ENCODE data around the gene TECPR2.
"Not testable (repeated sequence)": the region's sequence is repeated elsewhere in the genome, so short reads cannot be mapped to it uniquely, and the experiment has no call there.

TECPR2 gene

GRCh38 chr14:102511538-102511937 lies 148.8 kb downstream of the TECPR2 start:
- DNase-seq: no peak

- DNase-seq: no peak
Observed at GRCh38 chr14:102512793-102513300, 150.1 kb downstream of the TECPR2 start.

- DNase-seq: no peak
Observed at GRCh38 chr14:102513899-102514772, 151.4 kb downstream of the TECPR2 start.

GRCh38 chr14:102514987-102515733 lies 152.4 kb downstream of the TECPR2 start:
- DNase-seq: no peak

DNA sequence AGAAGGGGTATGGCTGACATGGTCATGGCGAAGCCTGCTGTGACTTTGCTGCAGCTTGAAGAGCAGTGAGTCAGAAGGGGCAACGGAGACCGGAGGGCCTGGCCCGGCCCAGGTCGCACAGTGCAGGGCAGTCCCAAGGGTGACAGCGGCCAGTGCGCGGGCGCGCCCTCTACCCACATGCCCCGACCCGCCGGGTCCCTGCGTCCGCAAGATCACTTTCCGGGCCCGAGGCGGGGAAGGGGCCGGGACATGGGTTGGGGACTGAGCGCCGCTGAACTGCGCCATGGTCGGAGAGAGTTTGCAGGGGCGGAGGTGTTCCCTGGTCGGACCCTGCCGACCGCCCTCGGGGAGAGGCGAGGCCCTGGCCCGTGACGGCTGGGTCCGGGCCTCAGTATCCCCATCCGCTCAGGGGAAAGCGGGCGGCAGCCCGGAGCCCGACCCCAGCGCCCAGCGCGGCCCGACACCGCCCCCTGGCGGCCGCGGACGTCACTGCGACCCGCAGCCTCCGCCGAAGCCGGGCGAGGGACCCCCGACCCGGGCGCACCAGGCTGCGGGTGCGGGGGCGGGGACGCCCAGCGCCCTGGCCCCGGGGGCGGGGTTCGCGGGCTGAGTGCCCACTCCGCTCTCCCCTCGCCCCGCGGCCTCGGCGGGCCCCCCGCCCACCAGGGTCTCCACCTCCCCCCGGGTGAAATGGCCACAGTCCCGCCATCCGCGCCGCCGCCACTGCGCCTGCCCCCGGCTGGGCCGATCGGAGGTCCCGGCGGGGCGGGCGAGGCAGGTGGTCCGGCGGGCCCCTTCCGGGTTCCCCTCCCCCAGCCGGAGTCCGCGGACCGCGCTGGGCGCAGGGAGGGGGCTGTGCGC lies 154.0 kb downstream of the TECPR2 start:
- no peak for DNase-seq

DNA sequence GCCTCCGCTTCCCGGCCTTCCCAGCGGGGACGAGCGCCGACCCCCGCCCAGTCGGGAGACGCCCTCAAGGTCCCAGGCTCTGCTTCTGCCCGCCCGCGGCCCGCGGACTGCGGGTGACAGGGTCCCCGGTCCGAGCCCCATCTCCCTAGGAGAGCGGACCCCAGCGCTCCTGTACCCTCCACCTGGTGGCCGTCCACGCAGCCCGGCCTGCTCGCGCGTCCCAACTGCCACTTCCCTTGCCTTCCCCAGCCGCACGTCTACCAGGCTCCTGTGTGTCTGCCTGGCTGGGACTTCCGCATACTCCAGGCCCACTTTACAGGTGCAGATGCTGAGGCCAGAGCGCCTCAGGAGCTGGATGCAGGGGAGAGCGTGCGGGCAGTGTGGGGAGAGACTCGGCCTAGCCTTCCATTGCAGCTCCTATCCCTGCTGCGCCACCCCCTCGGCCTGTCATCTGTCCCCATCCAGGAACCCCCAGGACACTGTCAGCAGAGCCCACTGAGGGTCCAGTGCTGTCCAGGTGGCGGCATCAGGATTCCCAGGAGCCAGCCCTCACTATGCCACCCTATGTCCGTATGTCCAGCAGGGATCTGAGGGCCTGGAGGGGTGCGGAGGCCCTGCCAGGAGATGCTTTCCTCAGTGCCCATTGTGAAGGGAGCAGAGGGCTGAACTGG lies 154.8 kb downstream of the TECPR2 start:
- no peak for DNase-seq

DNA sequence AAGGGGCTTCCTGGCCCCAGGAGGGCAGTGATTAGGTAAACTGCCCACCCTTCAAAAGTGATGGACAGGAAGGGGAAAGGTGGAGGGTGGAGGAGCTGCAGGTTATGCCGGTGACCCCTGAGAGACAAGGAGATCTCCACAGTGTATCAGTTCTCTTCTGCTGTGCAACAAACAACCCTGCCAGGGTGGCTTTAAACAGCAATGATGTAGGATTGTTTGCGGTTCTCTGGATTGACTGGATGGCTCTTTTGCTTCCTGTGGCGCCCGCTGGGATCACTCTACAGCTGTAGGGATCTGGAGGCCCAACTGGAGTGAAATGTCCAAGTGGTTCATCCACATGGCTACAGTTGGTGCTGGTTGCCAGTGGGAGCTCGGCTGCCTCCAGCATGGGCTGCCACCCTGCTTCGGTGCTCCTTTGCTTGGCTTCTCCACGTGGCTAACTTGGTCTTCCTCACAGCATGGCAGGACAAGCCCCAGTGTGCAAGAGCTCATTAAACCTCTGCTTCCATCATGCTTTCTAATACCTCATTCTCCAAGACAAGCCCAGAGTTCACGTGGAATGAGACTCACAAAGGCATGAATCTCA lies 155.4 kb downstream of the TECPR2 start:
- no peak for DNase-seq

- not testable (repeated sequence) for DNase-seq
Observed at GRCh38 chr14:102519709-102520108, 157.0 kb downstream of the TECPR2 start.

- DNase-seq: no peak
Observed at GRCh38 chr14:102523200-102523568, 160.4 kb downstream of the TECPR2 start.

DNA sequence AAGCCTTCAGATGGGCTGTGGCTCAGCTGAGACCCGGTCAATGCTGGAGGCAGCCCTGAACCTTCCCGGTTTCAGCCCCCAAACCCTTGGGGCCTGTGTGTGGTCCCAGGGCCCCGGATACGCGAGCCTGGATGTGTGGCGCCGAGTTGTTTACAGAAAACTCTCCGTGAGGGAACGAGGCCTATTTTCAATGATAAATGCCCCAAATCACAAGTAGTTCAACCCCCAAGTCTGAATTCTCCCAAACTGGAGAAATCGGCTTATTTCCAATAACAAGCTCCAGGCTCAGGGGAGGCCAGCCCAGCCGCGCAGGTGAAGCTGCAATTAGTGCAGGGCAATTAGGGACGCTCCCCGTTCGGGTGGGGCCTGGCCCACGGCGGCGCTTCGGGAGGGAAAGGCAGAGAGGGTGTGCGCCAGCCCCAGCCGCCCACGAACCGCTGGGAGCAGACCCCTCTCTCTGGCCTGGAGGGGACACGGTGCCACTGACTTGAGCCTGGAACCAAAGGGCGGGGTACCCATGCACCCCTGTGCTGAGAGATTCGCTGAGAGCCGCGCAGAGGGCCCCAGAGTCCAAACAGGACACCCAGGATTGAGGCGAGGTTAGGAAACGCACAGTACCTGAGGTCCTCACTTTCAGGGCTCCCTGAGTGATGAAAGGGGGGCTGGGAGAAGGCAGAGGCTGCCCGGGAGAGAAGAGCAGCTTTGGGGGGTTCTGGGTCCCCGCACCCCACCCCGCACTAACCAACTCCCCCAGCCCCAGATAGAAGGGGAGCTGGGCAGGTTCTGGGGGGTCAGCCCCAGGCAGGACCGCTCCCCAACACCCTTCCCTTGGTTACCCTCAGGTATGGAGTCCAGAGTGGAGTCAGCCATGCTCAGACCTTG lies 161.1 kb downstream of the TECPR2 start:
- no peak for DNase-seq

DNA sequence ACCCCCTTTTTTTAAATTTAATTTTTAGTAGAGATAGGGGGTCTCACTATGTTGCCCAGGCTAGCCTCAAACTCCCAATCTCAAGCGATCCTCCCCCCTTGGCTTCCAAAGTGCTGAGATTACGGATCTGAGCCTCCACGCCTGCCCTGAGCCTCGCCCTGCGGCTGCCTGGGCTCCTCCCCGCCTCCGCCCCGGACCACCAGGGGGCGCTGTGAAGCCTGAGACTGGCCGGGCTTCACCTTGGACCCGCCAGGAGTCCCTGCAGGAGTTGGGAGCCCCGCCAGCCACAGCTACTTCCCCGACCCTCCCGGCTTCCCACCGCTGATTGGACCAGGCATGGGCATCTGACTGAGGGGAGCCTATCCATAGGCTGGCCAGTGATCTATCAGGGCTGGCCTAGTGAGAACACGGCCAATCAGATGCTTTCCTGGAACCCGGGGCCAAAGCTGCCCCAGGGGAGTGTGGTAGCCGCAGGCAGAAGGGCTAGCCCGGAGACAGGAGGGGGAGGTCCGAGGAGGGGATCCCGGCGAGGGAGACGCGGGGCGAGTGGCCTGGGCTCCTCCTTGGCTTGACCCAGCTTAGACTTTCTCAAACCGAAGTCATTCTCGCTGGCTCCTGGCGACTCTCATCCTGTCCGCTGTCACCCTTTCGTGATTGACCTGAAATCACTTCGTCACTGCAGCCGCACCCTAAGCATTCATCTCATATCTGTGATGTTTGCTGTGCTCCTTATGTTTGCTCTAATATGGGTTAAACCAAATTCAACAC lies 161.9 kb downstream of the TECPR2 start:
- DNase-seq: no peak

DNA sequence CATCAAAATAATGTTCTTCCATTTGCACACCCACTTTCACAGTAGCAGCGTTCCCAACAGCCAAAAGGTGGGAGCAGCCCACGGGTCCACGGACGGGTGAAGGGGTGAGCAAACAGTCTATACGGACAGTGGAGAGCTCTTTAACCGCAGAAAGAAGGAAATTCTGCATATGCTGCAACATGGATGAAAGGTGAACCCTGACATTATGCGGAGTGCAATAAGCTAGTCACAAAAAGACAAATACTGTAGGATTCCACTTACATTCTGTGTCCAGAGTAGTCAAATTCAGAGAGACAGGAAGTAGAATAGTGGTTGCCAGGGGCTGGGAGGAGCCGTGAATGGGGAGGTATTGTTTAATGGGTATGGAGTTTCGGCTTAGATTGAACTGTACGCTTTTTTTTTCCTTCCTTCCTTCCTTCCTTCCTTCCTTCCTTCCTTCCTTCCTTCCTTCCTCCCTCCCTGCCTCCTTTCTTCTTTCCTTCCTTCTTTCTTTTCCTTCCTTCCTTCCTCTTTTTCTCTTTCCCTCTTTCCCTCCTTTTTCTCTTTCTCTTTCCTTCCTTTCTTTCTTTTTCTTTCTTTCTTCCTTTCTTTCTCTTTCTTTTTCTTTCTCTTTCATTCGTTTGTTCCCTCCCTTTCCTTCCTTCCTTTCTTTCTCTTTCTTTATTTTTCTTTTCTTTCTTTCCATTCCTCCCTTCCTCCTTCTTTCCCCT lies 162.6 kb downstream of the TECPR2 start:
- no peak for DNase-seq

DNA sequence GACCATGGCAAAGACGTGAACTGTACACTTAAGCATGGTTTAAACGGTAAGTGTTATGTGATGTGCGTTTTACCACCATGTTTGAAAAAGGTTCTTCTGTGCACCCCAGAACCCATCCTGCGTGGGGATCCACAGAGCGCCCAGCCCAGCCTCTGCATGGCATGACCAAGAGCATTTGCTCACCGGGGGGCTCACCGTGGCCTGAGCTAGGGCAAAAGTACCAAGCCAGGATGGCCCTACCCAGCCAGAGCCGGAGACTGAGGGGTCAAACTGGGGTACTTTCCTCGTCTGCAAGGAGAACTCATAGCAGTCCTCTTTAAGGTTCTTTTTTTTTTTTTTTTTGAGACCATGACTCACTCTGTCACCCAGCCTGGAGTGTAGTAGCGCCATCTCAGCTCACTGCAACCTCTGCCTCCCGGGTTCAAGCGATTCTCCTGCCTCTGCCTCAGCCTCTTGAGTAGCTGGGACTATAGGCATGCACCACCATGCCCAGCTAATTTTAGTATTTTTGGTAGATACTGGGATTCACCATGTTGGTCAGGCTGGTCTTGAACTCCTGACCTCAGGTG lies 163.3 kb downstream of the TECPR2 start:
- DNase-seq: no peak

- DNase-seq: no peak
Observed at GRCh38 chr14:102528431-102529170, 165.9 kb downstream of the TECPR2 start.

DNA sequence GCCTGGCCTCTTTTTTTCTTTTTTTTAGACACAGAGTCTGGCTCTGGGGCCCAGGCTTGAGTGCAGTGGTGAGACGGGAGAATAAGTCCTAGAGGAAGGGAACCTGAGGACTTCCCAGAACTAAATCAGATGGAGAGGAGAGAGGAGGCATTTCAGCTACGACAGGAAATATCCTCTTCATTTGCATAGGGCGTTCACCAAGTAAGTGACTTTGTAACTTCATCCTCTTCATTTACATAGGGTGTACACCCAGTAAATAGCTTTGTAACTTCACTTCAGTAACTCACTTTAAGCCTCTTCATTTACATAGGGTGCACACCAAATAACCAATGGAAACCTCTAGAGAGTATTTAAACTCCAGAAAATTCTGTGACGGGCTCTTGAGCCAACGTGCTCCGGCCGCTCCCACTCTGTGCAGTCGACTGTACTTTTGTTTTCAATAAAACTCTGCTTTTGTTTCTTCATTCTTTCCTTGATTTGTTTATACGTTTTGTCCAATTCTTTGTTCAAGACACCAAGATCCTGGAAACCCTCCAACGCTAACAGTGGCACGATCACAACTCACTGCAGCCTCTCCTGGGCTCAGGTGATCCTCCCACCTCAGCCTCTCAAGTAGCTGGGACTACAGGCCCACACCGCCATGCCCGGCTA lies 168.2 kb downstream of the TECPR2 start:
- peak; percentile 47 for DNase-seq

DNA sequence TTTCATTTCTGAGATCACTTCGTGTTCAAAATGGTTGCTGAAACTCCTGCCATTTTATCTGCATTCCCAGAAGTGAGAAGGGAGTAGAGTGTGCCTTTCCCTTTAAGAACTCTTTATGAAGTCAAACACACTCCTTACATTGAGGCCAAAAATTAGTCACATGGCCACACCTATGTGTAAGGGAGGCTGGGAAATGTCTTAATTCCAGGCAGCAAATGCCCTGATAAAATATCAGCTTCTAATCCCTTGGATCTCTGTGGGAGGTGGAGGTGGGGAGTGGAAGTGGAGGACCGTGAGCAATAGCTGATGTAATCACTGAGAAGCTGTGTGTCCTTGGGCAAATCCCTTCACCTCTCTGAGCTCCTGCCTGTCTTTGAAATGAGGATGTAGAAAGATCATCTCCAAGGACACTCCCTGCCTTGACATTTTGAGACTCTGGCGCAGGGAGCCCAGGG lies 169.5 kb downstream of the TECPR2 start:
- no peak for DNase-seq

DNA sequence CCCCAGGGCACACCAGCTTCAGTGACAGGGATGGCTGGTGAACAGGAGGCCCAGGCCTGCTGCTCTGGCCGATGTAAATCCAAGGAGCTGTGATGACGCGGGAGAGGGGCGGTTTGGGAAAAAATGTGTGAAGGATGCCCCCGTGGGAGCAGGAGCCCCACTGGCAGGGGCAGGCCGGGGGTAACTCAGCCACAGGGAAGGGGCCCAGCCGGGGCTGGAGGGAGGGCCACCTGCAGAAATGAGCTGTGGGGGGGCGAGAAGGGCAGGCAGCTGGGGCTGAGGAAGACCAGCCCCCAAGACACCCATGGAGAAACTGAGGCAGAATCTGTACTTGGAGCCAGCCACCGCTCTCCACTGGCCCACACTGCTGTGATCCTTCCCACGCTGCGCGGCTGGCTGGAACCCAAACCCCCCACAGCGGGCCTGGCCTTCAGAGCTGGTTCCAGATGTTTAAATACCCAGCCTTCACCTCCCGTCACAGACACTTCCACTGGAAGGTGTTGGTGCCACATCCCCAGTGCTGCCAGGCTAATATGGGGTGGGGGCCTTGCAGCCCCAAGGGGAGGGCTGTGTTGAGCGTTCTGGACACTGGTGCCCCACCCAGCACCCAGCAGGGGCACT lies 175.3 kb downstream of the TECPR2 start:
- no peak for DNase-seq
